HG02970 (cell line): ENCODE results near the gene TTLL8.

Experiments
- ATAC-seq: cut with Tn5 transposase; IDR thresholded peaks from one replicate; pipeline ENCODE4 v1.9.1; 2021; ENCODE audit warnings: mild to moderate bottlenecking, moderate library complexity, moderate number of reproducible peaks; ENCODE audit not compliant: unreplicated experiment, low FRiP score

The TTLL8 gene

GRCh38 chr22:49970528-49971231 lies 87.4 kb downstream of the TTLL8 start:
- ATAC-seq: peak; percentile 47

DNA sequence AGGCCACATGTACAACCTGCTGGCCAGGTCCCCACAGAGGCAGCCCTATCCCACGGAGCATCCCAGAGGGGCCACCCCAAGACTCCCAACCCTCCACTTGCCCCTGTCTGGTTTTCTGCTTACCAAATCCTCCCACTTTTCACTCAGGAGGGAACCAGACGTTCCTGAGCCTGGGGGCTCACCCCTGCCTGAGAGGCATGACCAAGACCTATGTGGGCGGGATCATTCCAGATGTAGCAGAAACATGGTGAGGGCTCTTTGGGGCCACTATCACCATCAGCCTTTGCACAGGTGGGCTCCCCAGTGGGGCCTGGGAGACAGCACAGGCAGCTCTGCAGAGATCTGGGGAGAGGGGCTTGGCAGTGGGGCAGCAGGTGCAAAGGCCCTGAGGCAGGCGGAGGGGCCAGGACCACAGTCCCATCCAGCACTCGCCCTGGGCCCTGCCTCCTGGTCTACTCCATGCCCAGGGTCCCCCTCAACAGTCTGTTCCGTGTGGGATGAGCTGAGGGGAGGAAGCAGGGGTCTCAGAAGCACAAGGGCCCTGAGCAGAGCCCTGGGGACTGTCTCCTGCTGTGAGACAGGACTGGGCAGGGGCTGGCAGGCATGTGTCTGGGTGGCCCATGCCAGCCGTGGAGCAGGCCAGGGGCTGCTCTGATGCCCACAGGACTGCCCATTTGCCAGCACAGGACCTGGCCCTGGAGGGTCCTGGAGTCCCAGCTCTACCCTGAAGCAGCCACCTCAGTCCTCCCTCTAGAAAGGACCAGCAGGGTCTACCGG lies 88.2 kb downstream of the TTLL8 start:
- ATAC-seq: peak; percentile 5

GRCh38 chr22:49968831-49969661 lies 89.1 kb downstream of the TTLL8 start:
- no peak for ATAC-seq
